Measurements from ENCODE around the gene TNFRSF17. TPM values are rescaled to one million over a fixed set of nuclear protein-coding genes. Genes with fewer than 3 reads are reported as not detected.
"Not testable (repeated sequence)": the region's sequence is repeated elsewhere in the genome, so short reads cannot be mapped to it uniquely, and the experiment has no call there.

Gene TNFRSF17
- total RNA-seq, 1 experiment from 2014 or later: not detected

DNA sequence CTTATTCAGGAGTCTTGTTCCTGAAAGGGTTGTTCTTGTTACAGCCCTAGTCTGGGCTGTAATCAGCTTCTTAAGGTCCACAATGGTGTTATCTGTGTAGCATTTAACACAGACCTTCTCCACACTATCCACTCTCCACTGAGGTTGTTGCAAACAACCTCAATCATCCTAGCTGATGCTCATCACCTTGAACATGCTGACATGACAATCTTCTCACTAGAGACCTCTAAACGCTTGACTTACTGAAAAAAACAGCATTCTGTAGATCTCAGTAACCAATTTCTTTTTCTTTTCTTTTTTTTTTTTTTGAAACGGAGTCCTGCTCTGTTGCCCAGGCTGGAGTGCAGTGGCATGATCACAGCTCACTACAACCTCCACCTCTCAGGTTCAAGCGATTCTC lies 3.6 kb downstream of the TNFRSF17 start:
- DNase-seq (ENCODE audit: extremely low read depth, low read depth): no peak

DNA sequence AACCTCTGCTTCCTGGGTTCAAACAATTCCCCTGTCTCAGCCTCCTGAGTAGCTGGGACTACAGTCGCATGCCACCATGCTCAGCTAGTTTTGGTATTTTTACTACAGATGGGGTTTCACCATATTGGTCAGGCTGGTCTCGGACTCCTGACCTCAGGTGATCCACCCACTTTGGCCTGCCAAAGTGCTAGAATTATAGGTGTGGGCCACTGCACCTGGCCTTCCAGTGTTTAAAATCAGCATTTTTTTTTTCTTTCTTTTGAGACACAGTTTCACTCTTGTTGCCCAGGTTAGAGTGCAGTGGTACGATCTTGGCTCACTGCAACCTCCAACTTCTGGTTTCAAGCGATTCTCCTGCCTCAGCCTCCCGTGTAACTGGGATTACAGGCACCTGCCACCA lies 5.3 kb downstream of the TNFRSF17 start:
- not testable (repeated sequence) for DNase-seq (ENCODE audit: extremely low read depth, low read depth)

DNA sequence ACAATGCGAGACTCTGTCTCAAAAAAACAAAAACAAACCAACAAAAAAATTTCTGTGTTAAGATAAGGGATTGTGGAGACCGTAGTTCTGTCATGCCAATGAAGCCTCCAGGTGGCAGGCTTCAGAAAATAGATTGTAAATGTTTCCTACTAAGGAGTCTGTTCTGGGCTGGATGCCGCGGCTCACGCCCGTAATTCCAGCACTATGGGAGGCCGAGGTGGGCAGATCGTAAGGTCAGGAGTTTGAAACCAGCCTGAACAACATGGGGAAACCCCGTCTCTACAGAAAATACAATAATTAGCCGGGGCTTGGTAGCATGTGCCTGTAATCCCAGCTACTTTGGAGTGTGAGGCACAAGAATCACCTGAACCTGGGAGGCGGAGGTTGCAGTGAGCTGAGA lies 7.1 kb downstream of the TNFRSF17 start:
- no peak for DNase-seq (ENCODE audit: extremely low read depth, low read depth)

DNA sequence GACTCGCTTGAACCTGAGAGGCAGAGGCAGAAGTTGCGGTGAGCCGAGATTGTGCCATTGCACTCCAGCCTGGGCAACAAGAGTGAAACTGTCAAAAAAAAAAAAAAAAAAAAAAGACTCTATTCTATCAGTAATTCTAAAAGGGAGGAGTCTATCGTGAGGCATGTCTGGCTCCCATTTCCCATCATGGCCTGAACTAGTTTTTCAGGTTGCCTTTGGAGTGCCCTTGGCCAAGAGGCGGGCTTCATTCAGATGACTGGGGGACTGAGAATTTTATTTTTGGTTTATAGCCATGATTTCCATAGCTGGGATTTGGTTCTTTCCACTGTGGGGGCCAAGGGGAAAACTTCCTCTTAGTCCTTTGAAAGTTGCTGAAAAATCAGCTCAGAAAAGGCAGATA lies 8.1 kb downstream of the TNFRSF17 start:
- DNase-seq (ENCODE audit: extremely low read depth, low read depth): no peak

DNA sequence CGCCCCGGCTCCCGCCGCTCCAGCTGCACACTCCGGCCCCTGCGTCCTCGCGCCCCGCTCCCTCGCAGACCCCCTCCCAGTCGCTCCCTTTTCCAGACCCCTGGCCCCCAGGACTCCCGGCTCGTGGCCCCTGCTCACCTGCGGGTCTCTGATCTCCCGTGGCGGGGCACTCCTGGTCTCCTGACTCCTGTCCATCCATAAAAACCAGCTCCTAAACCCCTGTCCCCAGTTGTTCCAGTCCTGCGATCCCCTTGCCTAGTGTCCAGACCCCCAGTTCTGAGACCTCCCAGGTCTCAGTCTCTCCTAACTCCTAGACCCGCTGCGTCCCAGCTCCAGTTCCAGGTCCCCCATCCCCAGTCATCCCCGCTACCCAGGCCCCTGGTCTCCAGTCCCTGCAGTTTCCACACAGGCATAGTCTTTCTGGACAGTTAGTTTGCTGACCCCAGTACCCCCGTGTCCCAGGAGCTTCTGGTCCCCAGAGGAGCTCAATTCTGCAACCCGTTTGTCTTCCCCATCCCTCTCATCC lies 11.9 kb downstream of the TNFRSF17 start:
- no peak for DNase-seq (ENCODE audit: extremely low read depth, low read depth)

DNA sequence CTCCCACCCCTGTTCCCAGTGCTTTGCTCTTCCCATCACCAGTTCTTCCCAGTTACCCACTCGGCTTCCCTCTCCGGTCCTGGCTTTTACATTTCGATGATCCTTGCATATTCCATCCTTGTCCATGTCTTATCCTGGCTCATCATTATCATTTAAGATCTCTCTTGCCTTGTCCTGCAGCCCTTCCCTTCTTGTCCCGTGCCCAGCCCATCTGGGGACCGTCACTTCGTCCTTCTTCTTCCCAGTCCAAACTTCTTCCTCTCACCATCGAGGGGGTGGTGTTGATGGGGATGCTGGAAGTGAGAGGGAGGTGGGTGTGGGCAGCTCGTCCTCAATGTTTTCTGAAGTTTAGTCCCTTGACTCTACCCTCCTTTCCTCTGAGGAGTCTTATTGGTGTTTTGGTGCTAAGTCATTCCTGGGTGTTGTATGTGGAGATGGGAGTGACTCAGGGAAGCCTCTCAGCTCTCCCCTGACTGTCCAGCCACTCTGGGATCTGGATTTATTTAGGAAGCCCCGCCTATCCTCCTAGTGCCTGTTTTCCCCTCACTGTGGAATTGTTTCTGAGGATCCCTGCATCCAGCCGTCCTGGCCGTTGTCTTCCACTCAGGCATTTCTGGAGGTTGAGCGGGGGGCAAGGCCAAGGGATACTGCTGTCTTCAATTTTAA lies 12.5 kb downstream of the TNFRSF17 start:
- DNase-seq (ENCODE audit: extremely low read depth, low read depth): no peak

DNA sequence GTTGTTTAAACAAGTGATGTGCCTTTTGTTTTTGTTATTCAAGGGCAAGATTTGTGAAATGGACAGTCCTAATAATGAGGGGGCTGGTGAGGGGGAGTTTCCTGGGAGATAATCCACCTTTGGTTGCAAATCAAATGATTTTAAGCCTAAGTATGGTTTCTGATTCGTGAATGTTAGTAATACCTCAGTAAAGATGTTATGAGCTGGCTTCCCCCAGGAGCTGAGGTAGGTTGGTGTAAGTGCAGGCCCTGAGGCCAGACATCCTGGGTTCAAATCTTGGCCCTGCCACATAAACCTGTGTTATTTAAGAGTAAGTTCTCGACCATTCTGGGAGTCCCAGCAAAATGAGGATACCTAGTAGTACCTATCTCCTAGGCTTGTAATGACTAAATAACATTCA lies 13.1 kb downstream of the TNFRSF17 start:
- no peak for DNase-seq (ENCODE audit: extremely low read depth, low read depth)

DNA sequence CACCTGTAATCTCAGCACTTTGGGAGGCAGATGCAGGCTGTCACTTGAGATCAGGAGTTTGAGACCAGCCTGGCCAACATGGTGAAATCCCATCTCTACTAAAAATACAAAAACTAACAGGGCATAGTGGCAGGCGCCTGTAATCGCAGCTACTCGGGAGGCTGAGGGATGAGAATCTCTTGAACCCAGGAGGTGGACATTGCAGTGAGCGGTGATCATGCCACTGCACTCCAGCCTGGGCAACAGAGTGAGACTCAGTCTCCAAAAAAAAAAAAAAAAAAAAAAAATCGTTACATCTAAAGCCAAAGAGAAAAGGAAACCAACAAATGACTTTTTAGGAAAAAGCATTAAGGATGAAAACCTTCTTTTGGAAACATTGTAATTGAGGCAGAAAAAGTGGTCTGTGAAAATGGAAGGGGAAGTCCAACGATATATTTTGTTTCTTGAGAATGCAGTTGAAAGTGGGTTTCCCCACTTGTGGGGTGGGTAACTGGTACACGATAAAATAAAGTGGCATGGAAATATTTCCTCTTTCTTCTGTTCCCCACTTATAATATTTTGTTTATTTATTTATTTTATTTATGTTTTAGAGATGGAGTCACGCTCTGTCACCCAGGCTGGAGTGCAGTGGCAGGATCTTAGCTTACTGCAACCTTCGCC lies 14.1 kb downstream of the TNFRSF17 start:
- no peak for DNase-seq (ENCODE audit: extremely low read depth, low read depth)

DNA sequence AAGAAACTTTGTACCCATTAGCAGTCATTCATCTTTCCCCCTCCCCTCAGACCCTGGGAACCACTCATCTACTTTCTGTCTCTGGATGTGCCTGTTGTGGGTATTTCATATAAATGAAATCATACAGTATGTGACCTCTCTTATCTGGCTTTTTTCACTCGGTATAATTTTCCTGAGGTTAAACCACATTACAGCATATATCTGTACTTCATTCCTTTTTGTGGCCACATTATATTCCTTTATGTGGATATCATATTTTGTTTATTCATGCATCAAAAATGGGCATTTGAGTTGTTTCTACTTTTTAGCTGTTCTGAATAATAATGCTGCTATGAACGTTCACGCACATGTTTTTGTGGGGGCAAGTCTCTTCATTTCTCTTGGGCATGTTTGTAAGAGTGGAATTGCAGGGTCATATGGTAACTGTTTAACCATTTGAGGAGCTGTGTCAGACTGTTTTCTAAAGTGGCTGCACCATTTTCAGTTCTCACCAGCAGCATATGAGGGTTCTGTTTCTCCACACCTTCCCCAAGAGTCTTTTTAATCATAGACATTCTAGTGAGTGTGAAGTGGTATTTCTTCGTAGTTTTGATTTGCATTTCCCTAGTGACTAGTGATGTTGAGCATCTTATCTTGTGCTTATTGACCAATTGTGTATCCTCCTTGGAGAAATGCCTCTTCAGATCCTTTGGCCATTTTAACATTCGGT lies 15.3 kb downstream of the TNFRSF17 start:
- no peak for DNase-seq (ENCODE audit: extremely low read depth, low read depth)

DNA sequence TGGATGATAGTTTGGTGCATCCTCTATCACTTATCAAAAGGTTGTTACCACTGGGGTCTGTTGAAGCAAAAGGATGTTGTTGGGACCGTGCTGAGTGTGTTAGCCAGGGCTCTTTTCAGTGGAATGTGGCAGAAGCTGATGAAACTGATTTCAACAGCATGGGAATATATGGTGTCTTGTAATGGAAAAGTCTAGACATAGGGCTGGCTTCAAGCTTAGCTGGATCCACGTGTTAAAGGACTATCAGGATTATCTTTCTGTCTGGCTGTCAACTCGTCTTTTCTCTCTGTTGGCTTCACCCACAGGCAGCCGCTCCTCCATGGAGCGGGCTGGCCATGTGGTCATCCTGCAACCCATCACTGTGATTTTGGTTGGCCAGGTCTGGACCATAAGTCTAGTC lies 20.2 kb downstream of the TNFRSF17 start:
- DNase-seq (ENCODE audit: extremely low read depth, low read depth): no peak

DNA sequence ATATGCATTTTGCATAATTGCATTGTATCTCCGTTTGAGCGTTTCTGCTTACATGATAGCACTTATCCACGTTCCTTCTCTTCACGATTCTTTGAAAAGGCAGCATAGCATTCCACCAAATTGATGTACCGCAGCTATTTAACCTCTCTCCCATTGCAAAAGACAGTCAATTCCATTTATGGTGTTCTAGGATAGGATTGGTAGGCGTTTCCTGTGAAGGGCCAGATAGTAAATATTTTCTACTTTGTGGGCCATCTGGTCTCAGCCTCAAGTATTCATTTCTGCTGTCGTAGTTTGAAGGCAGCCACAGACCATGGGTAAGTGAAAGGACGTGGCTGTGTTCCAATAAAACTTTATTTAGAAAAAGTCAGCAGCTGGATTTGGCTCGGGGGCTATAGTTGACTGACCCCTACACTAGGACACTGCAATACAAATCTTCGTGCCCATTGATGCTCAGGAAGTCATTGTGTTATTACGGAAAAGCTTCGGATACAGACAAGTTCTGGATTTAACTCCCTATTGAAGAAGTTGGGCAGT lies 21.6 kb downstream of the TNFRSF17 start:
- DNase-seq (ENCODE audit: extremely low read depth, low read depth): no peak

DNA sequence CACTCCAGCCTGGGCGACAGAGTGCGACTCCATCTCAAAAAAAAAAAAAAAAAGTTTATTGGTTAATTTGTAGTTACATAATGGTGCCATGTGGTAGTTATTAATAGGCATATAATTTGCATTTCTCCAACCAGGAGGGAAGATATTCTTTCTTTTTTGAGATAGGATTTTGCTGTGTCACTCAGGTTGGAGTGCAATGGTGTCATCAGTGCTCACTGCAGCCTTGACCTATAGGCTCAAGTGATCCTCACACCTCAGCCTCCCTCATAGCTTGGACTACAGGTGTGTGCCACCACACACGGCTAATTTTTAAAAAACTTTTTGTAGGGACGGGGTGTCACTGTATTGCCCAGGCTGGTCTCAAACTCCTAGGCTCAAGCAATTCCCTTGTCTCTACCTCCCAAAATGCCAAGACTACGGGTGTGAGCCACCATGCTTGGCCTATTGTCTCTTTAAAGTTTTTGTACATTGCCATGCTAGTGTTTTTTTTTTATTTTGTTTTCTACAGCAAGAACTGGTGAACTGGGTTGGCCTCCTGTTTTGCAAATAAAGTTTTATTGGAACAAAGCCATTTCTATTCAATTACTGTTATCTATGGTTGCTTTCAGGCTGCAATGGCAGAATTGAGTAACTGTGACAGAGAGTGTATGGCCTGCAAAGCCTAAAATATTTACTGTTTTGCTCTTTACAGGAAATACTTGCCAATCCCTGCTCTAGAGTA lies 23.4 kb downstream of the TNFRSF17 start:
- DNase-seq (ENCODE audit: extremely low read depth, low read depth): no peak

DNA sequence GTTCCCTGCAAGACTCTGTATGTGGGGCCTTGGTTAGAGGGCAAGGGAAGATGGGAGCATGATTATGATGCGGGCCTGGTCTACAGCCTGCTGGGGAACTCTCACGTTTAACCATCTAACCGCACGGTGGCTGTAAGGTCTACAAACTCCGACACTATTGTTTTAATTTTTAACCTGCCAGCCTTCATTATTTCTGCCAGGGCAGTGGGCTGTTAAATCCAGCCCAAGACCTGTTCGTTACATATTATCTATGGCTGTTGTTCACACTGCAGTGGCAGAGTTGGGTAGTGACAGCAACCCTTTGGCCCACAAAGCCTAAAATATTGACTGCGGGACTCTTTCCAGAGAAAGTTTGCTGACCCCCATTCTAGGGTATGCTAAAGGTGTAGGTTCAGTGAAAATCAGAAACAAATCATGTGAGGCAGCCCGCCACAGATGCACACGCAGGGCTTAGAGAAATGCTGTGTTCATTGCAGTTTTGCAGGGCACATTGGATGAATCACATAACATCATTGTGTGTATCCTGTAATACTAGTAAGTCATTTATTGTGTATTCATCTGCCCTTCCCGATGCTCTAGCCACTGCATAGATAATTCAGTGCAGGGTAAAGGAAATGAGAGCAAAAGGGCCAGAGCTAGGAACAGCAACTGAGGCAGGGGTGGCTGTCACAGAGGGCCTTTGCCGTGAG lies 25.8 kb downstream of the TNFRSF17 start:
- no peak for DNase-seq (ENCODE audit: extremely low read depth, low read depth)

DNA sequence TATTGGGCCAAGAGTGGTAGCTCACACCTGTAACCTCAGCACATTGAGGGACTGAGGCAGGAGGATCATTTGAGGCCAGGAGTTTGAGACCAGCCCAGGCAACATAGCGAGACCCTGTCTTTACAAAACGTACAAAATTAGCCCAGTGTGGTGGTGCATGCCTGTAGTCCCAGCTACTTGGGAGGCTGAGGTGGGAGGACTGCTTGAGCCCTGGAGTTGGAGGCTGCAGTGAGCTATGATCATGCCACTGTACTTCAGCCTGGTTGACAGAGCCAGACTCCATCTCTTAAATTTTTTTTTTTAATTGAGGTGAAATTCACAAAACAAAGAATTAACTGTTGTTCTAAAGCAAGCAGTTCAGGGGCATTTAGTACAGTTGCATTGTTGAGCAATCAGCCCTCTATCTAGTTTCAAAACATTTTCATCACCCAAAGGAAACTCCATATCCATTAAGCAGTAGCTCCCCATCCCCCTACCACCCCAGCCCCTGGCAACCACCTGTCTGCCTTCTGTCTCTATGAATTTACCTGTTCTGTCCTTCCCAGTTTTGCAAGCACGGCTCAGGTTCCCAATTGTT lies 27.1 kb downstream of the TNFRSF17 start:
- DNase-seq (ENCODE audit: extremely low read depth, low read depth): no peak

DNA sequence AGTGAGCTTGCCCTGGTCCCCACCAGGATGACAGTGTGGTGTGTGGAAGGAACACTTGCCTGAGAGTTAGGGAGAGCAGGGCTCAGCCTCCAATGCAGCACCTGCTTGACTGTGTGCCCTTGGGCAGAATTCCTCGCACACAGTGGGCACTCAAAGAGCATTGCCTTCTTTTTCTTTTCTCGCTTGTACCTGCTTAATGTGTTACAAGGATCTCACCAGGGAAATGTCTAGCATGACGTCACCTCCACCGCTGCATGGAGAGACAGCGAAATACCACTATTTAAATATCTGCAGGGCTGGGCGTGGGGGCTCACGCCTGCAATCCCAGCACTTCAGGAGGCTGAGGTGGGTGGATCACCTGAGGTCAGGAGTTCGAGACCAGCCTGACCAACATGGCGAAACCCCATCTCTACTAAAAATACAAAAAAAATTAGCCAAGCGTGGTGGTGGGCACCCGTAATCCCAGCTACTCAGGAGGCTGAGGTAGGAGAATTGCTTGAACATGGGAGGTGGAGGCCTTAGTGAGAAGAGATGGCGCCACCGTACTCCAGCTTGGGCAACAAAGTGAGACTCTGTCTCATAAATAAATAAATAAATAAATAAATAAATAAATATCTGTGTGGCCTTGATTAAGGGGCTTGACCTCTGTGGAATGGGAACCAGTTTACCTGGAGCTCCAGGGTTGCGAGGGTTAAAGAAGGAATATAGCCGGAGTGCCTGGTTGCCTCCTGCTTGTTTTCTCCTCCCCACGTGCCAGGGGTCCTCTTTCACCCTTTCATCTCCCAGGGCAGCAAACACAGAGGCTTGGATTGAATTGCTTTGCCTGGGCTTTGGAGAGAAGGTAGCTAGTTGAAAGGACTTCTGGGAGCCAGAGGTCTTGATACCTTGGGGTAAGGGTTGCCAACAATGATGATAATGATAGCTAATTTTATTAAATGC lies 27.8 kb downstream of the TNFRSF17 start:
- no peak for DNase-seq (ENCODE audit: extremely low read depth, low read depth)

DNA sequence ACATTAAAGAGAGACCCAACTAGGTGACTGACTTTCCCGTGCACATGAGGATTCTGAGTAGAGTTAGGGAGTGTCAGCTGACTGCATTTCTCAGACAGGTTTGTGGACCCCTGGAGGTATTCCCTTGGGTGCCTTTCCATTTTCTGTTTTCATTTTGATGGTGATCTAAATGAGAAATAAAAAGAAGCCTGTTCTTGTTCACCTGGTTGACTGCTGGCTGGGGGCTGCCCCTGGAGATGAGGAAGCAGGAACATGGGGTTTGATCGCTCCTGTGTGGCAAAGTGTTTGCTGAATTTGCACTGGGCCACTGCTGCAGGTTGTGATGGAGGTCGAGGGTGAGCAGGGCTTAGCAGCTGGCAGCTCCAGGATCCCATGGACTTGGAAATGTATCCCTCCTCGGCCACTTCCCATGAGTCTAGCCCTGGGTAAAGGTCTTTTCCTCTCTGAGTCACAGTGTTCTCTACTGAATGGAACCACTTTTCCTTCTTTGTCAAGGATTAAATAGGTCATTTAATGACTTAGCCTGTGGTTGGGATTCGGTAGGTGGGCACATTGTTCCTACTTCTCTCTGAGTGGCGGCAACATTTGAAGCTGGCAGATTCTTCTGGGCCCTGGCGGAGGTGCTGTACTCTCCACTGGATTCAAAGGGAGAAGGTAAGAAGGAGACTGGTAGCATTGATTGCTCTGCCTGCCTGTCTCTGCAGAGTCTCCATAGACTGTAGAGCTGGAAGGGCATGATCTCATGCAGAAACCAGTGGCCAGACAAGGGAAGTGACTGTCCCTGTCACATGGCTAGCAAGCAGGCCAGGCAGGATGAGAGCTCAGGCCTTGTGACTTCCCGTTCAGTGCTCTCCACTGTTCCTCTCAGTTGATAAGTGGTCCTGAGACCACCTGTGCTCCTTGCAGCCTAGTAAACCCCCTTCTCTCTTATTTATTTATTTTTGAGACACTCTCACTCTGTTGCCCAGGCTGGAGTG lies 29.4 kb downstream of the TNFRSF17 start:
- DNase-seq (ENCODE audit: extremely low read depth, low read depth): no peak
